Measurements from ENCODE around the gene RLBP1. TPM values are rescaled to one million over a fixed set of nuclear protein-coding genes. Genes with fewer than 3 reads are reported as not detected.

Gene RLBP1
- total and polyA plus RNA-seq, 9 of the 15 experiments (the other 6 are each of a cell fraction or from before 2014, with no cell fraction given), result 0.05 TPM; not detected in 8

- TF ChIP-seq ZBTB11 (CRISPR knock-in tag; IDR thresholded peaks at IDR 0.05) (peak in 1 of 3 experiments; percentile 93; a peak in 2 of 6 replicates), SP1 (CRISPR knock-in tag; IDR thresholded peaks at IDR 0.05) (peak; percentile 81; the same call in 1 of the 2 replicates), CGGBP1 (CRISPR knock-in tag; IDR thresholded peaks at IDR 0.05) (no peak), MAFG (tag; conservative IDR thresholded peaks at IDR 0.05) (no peak), ZNF740 (CRISPR knock-in tag; IDR thresholded peaks at IDR 0.05) (peak; percentile 89), ZNF740 (tag; IDR thresholded peaks at IDR 0.05) (no peak), NR0B1 (IDR thresholded peaks at IDR 0.05; ENCODE audit: partially characterized antibody) (no peak), E2F5 (CRISPR knock-in tag; IDR thresholded peaks at IDR 0.05) (peak; percentile 97), TCF3 (CRISPR knock-in tag; IDR thresholded peaks at IDR 0.05) (peak; percentile 46; the same call in 1 of the 2 replicates), DPF2 (IDR thresholded peaks at IDR 0.05) (no peak), ID3 (CRISPR knock-in tag; IDR thresholded peaks at IDR 0.05) (no peak), ID3 (tag; IDR thresholded peaks at IDR 0.05) (no peak), RBM39 (optimal IDR thresholded peaks at IDR 0.05; ENCODE audit: low read depth, low read length) (no peak), KDM1A (IDR thresholded peaks at IDR 0.05) (no peak), ZNF274 (IDR thresholded peaks at IDR 0.05; ENCODE audit: borderline replicate concordance, low read depth, low read length) (no peak), ZNF77 (CRISPR knock-in tag; IDR thresholded peaks at IDR 0.05) (no peak), GATAD2A (IDR thresholded peaks at IDR 0.05) (peak; percentile 67; the same call in 1 of the 2 replicates), TAL1 (IDR thresholded peaks at IDR 0.05) (no peak), MTA1 (IDR thresholded peaks at IDR 0.05; ENCODE audit: borderline replicate concordance) (no peak; the same call in 1 of the 2 replicates)
These were observed 22.6 kb upstream of the RLBP1 start, which contains the start of gene FANCI (continued) for GRCh38 chr15:89243691-89244573.

Data from K562 (cell line).